Mammary epithelial cell (primary cell): ENCODE data around the gene CBLN3.

ENCODE experiments used
- CTCF ChIP-seq, 2 donors: IDR thresholded peaks in 1 of 2; conservative IDR thresholded peaks in 1 of 2; 2 replicates each; pipeline ENCODE4 v1.5.1; 2011 to 2012; ENCODE audit warnings: inconsistent platforms in 2 of 2, low read length in 2 of 2, mild to moderate bottlenecking in 2 of 2, control low read depth in 1 of 2, low read depth in 1 of 2; ENCODE audit not compliant: insufficient read depth in 1 of 2; ENCODE audit errors: extremely low read depth in 1 of 2
- EZH2 ChIP-seq: IDR thresholded peaks from 2 replicates; pipeline ENCODE4 v1.6.1; 2012; ENCODE audit warnings: low read length, inconsistent platforms, borderline replicate concordance

DNA sequence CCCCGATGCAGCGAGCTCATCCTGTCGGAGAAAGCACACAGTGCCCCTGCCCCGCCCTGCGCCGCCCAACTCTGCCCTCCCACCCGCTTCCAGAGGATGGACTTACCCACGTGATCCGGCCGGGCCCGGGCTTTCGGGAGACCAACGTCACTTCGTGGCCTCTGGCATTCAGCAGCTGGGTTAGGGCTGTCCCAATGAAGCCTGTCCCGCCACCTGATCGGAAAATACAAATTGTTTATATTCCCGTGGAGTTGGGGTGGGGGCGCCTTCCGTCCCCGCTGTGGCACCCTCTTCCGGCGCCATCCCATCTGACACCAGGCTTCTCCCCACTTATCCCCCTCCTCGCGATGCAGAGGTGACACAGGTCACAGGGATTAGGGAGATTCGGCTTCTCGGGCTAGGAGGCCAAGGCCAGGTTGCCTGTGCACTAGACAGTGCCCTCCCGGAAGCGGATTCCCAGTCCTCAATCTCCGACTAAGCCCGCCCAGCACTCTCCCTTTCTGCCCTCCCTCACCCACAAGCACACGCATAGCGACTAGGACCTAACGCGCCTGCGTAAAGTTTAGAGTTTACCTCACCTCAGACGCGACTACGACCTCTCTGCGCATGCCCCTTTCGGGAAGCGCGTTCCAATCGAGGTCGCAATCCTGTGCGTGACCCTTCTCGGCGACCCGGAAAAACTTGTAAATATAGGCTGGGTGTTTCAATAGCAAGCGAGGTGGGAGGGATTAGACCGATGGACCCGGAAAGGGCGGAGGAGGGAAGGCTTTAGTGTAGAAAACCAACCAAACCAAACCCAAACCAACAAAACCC is 13.0 kb upstream of the CBLN3 start, which contains the start of gene SDR39U1:
- TF ChIP-seq CTCF (conservative IDR thresholded peaks at IDR 0.05 in 1 of 2, IDR thresholded peaks at IDR 0.05 in 1 of 2; ENCODE audit: extremely low read depth in 1 of 2, insufficient read depth in 1 of 2, low read depth in 1 of 2, low read length in 2 of 2), result peak in 1 of 2 donors; percentile 14
- no peak for TF ChIP-seq EZH2
